Ascending aorta (tissue), 2 donors: ENCODE data around the gene PANX2. TPM values are rescaled to one million over a fixed set of nuclear protein-coding genes. Genes with fewer than 3 reads are reported as not detected.

Experiments used
- DNase-seq, 2 donors: peaks; one replicate each; pipeline ENCODE4 v3.0.0-alpha.2; 2019; ENCODE audit warnings: low spot score in 2 of 2
- H3K27ac ChIP-seq, 2 donors: fragments of 200-600 bp; sonication (generic); one replicate each; pipeline ENCODE4 v1.5.1; 2016 to 2017; ENCODE audit warnings: mild to moderate bottlenecking in 1 of 2
- H3K27me3 ChIP-seq: fragments of 200-600 bp; sonication (generic); one replicate; pipeline ENCODE4 v1.5.1; 2017
- H3K36me3 ChIP-seq, 2 donors: fragments of 200-600 bp; sonication (generic); one replicate each; pipeline ENCODE4 v1.5.1; 2016
- H3K4me1 ChIP-seq, 2 donors: fragments of 200-600 bp; sonication (generic); one replicate each; pipeline ENCODE4 v1.5.1; 2016 to 2017; ENCODE audit warnings: mild to moderate bottlenecking in 1 of 2
- H3K4me3 ChIP-seq, 2 donors: fragments of 200-600 bp; sonication (generic); one replicate each; pipeline ENCODE4 v1.5.1; 2016 to 2017; ENCODE audit warnings: mild to moderate bottlenecking in 1 of 2
- H3K9me3 ChIP-seq, 2 donors: fragments of 200-600 bp; sonication (generic); one replicate each; pipeline ENCODE4 v1.5.1; 2016
- intact Hi-C: fragments of 100-400 bp; cut with DNase I; formaldehyde crosslinking; loops from one replicate; pipeline ENCODE4 v1.15.1; 2023
- total RNA-seq: library from RNA; depleted of rRNA; stranded (reverse); fragments of >200 nt; gene quantifications from one replicate; pipeline ENCODE4 v1.1.0, GENCODE V29; 2016
- TF ChIP-seq, protein P1 (sequence below), 3 experiments: fragments of 200-600 bp in 2 of 3; fragments of 450-650 bp in 1 of 3; sonication (generic) in 2 of 3; IDR thresholded peaks; one replicate each; pipeline ENCODE4 v1.5.1; 2016 to 2019; ENCODE audit warnings: antibody characterized with exemption in 3 of 3, mild to moderate bottlenecking in 1 of 3, moderate library complexity in 1 of 3

The PANX2 gene
- total RNA-seq, 1 donor from 2014 or later: 0.32 TPM

DNA sequence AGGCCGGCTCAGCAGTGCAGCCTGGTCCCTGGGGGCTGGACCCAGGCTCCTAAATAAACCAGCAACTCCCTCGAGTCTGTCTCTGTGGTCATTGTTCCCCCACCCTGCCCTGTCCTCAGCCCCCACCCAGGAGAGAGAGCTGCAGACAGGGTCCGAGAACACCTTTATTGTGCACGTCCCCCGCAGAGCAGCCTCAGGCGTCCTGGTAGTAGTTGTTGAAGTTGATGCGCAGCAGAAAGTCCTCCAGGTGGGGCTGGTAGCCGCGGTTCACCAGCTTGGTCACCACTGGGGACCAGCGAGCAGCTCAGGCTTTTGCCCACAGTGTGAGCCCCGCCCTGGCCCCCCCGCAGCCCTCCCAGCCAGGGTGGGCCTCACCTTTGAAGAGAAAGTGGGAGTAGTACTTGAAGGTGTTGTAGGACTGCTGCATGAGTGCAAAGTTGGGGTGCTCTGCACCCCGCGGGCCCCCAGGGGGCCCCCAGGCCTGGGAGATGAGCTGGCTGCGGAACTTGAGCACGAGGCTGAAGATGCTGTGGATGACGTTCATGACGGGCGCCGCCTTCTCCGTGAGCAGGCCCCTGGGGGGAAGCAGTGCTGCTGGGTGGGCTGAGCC is 47.1 kb downstream of the PANX2 start:
- intact Hi-C loops: no loop called here
- H3K27me3 ChIP-seq: no peaks in the 10 kb centered on the region
- no peak overlapping the region for H3K4me3 ChIP-seq
- no peak overlapping the region for H3K27ac ChIP-seq
- no peak for DNase-seq
- no peaks in the 10 kb centered on the region for H3K9me3 ChIP-seq
- H3K36me3 ChIP-seq: peaks cover 65 to 84% of the 10 kb centered on the region in 2 donors
- H3K4me1 ChIP-seq: no peaks in the 10 kb centered on the region
- TF ChIP-seq, protein P1, sequence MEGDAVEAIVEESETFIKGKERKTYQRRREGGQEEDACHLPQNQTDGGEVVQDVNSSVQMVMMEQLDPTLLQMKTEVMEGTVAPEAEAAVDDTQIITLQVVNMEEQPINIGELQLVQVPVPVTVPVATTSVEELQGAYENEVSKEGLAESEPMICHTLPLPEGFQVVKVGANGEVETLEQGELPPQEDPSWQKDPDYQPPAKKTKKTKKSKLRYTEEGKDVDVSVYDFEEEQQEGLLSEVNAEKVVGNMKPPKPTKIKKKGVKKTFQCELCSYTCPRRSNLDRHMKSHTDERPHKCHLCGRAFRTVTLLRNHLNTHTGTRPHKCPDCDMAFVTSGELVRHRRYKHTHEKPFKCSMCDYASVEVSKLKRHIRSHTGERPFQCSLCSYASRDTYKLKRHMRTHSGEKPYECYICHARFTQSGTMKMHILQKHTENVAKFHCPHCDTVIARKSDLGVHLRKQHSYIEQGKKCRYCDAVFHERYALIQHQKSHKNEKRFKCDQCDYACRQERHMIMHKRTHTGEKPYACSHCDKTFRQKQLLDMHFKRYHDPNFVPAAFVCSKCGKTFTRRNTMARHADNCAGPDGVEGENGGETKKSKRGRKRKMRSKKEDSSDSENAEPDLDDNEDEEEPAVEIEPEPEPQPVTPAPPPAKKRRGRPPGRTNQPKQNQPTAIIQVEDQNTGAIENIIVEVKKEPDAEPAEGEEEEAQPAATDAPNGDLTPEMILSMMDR (IDR thresholded peaks at IDR 0.05): no peak

DNA sequence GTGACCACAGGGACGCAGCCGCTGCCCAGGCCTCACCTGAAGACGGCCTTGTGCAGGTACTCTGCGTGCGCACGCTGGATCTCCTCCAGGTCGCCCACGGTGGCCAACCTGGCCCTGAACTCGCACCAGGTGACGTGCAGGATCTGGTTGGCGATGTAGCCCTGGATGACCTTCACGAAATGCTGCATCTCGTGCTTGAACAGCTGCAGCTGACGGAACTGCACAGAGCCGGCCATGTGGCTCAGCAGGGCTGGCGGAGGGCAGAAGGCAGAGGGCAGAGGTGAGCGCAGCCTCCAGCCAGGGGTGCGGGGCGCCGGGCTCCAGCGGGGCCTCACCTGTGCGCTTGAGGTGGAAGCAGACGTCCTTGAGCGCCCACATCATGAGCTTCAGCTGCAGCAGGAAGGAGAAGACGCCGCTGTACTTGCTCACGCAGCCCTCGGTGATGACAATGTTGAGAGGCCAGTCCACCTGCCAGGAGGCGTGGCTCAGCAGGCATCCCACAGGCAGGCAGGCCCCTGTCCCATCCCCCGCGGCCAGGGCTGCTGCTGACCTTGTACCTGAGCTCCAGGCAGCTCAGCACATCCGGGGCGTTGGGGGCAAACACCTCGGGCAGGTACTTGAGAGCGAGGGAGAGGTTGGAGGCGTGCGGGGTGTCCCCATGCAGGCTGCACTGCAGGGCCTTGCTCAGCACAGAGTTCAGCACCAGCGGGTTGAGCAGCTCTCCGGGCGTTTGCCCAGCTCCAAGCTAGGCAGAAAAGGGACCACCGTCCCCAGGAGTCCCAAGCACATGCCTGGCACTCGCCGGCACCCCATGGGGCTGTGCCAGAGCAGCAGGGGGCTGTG is 47.8 kb downstream of the PANX2 start:
- H3K4me1 ChIP-seq: no peaks in the 10 kb centered on the region
- TF ChIP-seq, protein P1 (IDR thresholded peaks at IDR 0.05): no peak
- H3K4me3 ChIP-seq: no peak overlapping the region
- no peak for DNase-seq
- H3K9me3 ChIP-seq: no peaks in the 10 kb centered on the region
- intact Hi-C loops: no loop called here
- H3K27ac ChIP-seq: no peak overlapping the region
- H3K36me3 ChIP-seq: peaks cover 70 to 84% of the 10 kb centered on the region in 2 donors
- H3K27me3 ChIP-seq: no peaks in the 10 kb centered on the region

DNA sequence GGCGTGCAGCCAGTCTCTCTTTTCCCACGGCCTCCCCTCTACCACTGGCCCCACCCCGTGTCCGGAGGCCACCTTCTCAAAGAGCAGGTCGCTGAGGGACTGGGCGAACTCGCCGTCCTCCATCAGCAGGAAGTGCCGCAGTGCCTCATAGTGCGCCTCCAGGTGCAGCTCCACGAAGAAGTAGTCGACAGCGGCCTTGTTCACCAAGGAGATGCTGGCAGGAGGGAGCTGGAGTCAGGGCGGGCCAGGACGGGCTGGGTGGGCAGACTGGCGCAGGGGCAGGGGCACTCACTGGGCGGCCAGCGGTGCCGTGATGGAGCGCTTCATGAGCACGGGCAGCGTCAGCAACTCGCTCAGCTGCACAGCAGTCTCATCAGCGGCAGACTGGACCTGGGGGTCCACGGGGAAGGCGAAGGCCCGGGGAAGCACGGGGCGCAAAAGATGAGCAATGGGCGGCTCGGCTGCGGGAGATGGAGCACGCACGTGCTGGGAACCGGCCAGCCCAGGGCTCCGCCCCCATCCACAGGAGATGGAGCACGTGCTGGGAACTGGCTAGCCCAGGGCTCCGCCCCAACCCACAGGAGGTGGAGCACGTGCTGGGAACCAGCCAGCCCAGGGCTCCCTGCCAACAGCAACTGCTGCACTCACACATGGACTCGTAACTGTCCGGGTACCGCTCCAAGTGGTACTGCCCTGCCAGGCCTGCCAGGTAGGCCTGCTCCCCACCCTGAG is 48.6 kb downstream of the PANX2 start:
- H3K4me1 ChIP-seq: no peaks in the 10 kb centered on the region
- TF ChIP-seq, protein P1 (IDR thresholded peaks at IDR 0.05): no peak
- H3K27me3 ChIP-seq: no peaks in the 10 kb centered on the region
- no peak for DNase-seq
- H3K36me3 ChIP-seq: peaks cover 77 to 88% of the 10 kb centered on the region in 2 donors
- H3K4me3 ChIP-seq: no peak overlapping the region
- intact Hi-C loops: no loop called here
- H3K9me3 ChIP-seq: no peaks in the 10 kb centered on the region
- no peak overlapping the region for H3K27ac ChIP-seq

DNA sequence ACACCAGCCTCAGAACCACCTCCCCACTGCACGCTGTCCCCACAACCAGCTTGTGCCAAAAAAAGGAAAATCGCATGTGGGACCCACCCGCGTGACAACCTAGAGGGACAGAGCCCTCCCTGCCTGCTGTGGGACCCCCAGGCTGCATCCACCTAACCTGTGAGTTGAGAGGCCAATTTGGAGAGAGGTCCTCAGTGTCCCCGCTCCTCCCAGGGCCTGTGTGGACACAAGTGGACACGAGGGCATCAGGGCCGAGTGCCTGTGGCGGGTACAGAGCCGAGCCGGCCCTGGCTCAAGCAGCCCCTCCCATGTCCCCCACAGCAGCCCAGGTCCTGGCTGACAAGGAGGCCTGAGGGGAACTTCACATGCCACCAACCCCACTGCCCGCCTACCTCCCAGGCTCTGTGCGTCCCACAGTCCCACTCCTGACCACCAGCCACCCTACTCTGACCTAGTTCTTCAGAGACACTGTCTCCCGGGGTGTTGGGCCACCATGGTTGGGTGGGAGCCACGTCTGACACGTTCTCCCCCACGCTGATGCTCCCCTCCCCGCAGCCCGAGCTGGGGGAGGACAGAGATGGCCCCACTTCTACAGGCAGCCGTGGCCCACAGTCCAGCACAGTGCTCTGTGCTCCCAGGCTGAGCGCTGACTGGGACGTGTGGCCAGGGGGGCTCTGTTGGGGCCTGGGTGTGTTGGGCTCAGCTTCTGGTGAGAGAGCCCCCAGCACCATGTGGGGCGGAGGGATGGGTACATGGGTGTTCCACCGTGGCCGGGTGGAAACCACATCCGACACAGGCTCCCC is 49.5 kb downstream of the PANX2 start:
- intact Hi-C loops: no loop called here
- Histone ChIP-seq H3K9me3 (no peaks in the 10 kb centered on the region), H3K4me3 (no peak overlapping the region), H3K36me3 (peaks cover 83 to 92% of the 10 kb centered on the region in 2 donors), H3K4me1 (no peaks in the 10 kb centered on the region), H3K27ac (no peak overlapping the region), H3K27me3 (no peaks in the 10 kb centered on the region)
- no peak for DNase-seq
- TF ChIP-seq, protein P1 (IDR thresholded peaks at IDR 0.05): no peak
